ENCODE measurements around the gene GPR65. TPM values are rescaled to one million over a fixed set of nuclear protein-coding genes. Genes with fewer than 3 reads are reported as not detected.

The GPR65 gene
- not detected in 3 replicates for total RNA-seq
- long read RNA-seq, result 0 reads

GRCh38 chr14:88005050-88005481, at the start of gene GPR65:
TSS of gene GPR65 (plus strand) at chr14:88005135. CDS start at chr14:88010848, 5,713 bp downstream.
- no peak for TF ChIP-seq CTCF (IDR thresholded peaks at IDR 0.05)
- Mint-ChIP-seq H3K4me1 (ENCODE audit: low read depth) (no peaks in the 10 kb centered on the region), H3K36me3 (ENCODE audit: low read depth) (no peaks in the 10 kb centered on the region), H3K4me3 (ENCODE audit: unreplicated experiment) (no peak within 1 kb of the TSS), H3K27ac (ENCODE audit: unreplicated experiment) (no peak within 1 kb of the TSS), H3K27me3 (ENCODE audit: low read depth) (peaks cover 1% of the 10 kb centered on the region), H3K9me3 (ENCODE audit: low read depth) (no peaks in the 10 kb centered on the region)
- no peak for DNase-seq (ENCODE audit: low spot score)

GRCh38 chr14:87955501-87955900, 49.4 kb upstream of the GPR65 start:
- TF ChIP-seq CTCF (IDR thresholded peaks at IDR 0.05), result no peak
- H3K36me3 Mint-ChIP-seq (ENCODE audit: low read depth), result peaks cover 10% of the 10 kb centered on the region
- H3K27me3 Mint-ChIP-seq (ENCODE audit: low read depth), result no peaks in the 10 kb centered on the region
- H3K9me3 Mint-ChIP-seq (ENCODE audit: low read depth), result peaks cover 5% of the 10 kb centered on the region
- H3K27ac Mint-ChIP-seq (ENCODE audit: unreplicated experiment), result no peak overlapping the region
- H3K4me1 Mint-ChIP-seq (ENCODE audit: low read depth), result no peaks in the 10 kb centered on the region
- no peak overlapping the region for H3K4me3 Mint-ChIP-seq (ENCODE audit: unreplicated experiment)
- no peak for DNase-seq (ENCODE audit: low spot score)

GRCh38 chr14:87960013-87960787, 44.7 kb upstream of the GPR65 start:
- no peaks in the 10 kb centered on the region for H3K27me3 Mint-ChIP-seq (ENCODE audit: low read depth)
- DNase-seq (ENCODE audit: low spot score), result no peak
- H3K36me3 Mint-ChIP-seq (ENCODE audit: low read depth), result peaks cover 19% of the 10 kb centered on the region
- peaks cover 5% of the 10 kb centered on the region for H3K9me3 Mint-ChIP-seq (ENCODE audit: low read depth)
- H3K27ac Mint-ChIP-seq (ENCODE audit: unreplicated experiment), result no peak overlapping the region
- H3K4me1 Mint-ChIP-seq (ENCODE audit: low read depth), result no peaks in the 10 kb centered on the region
- no peak for TF ChIP-seq CTCF (IDR thresholded peaks at IDR 0.05)
- no peak overlapping the region for H3K4me3 Mint-ChIP-seq (ENCODE audit: unreplicated experiment)

GRCh38 chr14:87961246-87961645, 43.7 kb upstream of the GPR65 start:
- DNase-seq (ENCODE audit: low spot score), result no peak
- H3K4me1 Mint-ChIP-seq (ENCODE audit: low read depth), result no peaks in the 10 kb centered on the region
- peaks cover 19% of the 10 kb centered on the region for H3K36me3 Mint-ChIP-seq (ENCODE audit: low read depth)
- no peaks in the 10 kb centered on the region for H3K27me3 Mint-ChIP-seq (ENCODE audit: low read depth)
- H3K9me3 Mint-ChIP-seq (ENCODE audit: low read depth), result peaks cover 5% of the 10 kb centered on the region
- no peak for TF ChIP-seq CTCF (IDR thresholded peaks at IDR 0.05)
- H3K4me3 Mint-ChIP-seq (ENCODE audit: unreplicated experiment), result no peak overlapping the region
- H3K27ac Mint-ChIP-seq (ENCODE audit: unreplicated experiment), result no peak overlapping the region

GRCh38 chr14:87966816-87967215, 38.1 kb upstream of the GPR65 start:
- no peak for DNase-seq (ENCODE audit: low spot score)
- no peak for TF ChIP-seq CTCF (IDR thresholded peaks at IDR 0.05)
- H3K36me3 Mint-ChIP-seq (ENCODE audit: low read depth), result peaks cover 7% of the 10 kb centered on the region
- H3K27me3 Mint-ChIP-seq (ENCODE audit: low read depth), result no peaks in the 10 kb centered on the region
- no peaks in the 10 kb centered on the region for H3K4me1 Mint-ChIP-seq (ENCODE audit: low read depth)
- H3K27ac Mint-ChIP-seq (ENCODE audit: unreplicated experiment), result no peak overlapping the region
- H3K9me3 Mint-ChIP-seq (ENCODE audit: low read depth), result no peaks in the 10 kb centered on the region
- H3K4me3 Mint-ChIP-seq (ENCODE audit: unreplicated experiment), result no peak overlapping the region
